Stomach (tissue), 4 donors: ENCODE data around the gene RBM44.
"Not testable (repeated sequence)": the region's sequence is repeated elsewhere in the genome, so short reads cannot be mapped to it uniquely, and the experiment has no call there.

Source experiments
- CTCF ChIP-seq, 7 experiments: fragments of 450-650 bp in 4 of 7; fragments of 200-600 bp in 3 of 7; sonication (generic) in 3 of 7; IDR thresholded peaks; one replicate each; pipeline ENCODE4 v1.5.1; 2016 to 2019; ENCODE audit warnings: antibody characterized with exemption in 7 of 7, control low read depth in 2 of 7, mild to moderate bottlenecking in 1 of 7
- EP300 ChIP-seq: sonication (generic); formaldehyde crosslinking; IDR thresholded peaks from one replicate; pipeline ENCODE4 v1.6.1; 2017; ENCODE audit warnings: antibody characterized with exemption
- POLR2A ChIP-seq, 4 donors: fragments of 450-650 bp; IDR thresholded peaks; one replicate each; pipeline ENCODE4 v1.6.1; 2016; ENCODE audit warnings: antibody characterized with exemption in 4 of 4, control low read depth in 2 of 4, mild to moderate bottlenecking in 1 of 4, moderate library complexity in 1 of 4
- POLR2AphosphoS5 ChIP-seq, 3 donors: sonication (generic); formaldehyde crosslinking; IDR thresholded peaks; one replicate each; pipeline ENCODE4 v1.6.1; 2016; ENCODE audit warnings: antibody characterized with exemption in 3 of 3

- TF ChIP-seq POLR2A (IDR thresholded peaks at IDR 0.05); CTCF (IDR thresholded peaks at IDR 0.05); POLR2AphosphoS5 (IDR thresholded peaks at IDR 0.05); EP300: not testable (repeated sequence)
These were observed 50.4 kb downstream of the RBM44 start for GRCh38 chr2:237848940-237849339.
